Stimulated activated CD8-positive, alpha-beta memory T cell treated with anti-CD3 and anti-CD28 coated beads, Interleukin-12 subunit alpha, Interleukin-12 subunit beta, amount 100 ng/mL, for 4 hours (primary cell): ENCODE results near the gene IL31RA.

ENCODE experiments used
- DNase-seq: peaks from one replicate; pipeline ENCODE4 v3.0.0-alpha.2; 2020; ENCODE audit warnings: low read depth

IL31RA gene

GRCh38 chr5:55902696-55903095, 51.5 kb downstream of the IL31RA start:
- no peak for DNase-seq

GRCh38 chr5:55903121-55903701, 52.1 kb downstream of the IL31RA start:
- peak; percentile 41 for DNase-seq

GRCh38 chr5:55904152-55904551, 53.0 kb downstream of the IL31RA start:
- DNase-seq: no peak

GRCh38 chr5:55905251-55905650, 54.1 kb downstream of the IL31RA start:
- DNase-seq: no peak

- DNase-seq: no peak
These were observed 56.8 kb downstream of the IL31RA start for GRCh38 chr5:55907927-55908326.

- DNase-seq: no peak
These were observed 57.6 kb downstream of the IL31RA start for GRCh38 chr5:55908804-55909203.

GRCh38 chr5:55911784-55912653, 60.9 kb downstream of the IL31RA start:
- no peak for DNase-seq

- DNase-seq: no peak
These were observed 62.6 kb downstream of the IL31RA start for GRCh38 chr5:55913466-55914413.

- DNase-seq: no peak
These were observed 63.8 kb downstream of the IL31RA start for GRCh38 chr5:55914971-55915370.

GRCh38 chr5:55915783-55916182, 64.6 kb downstream of the IL31RA start:
- DNase-seq: no peak

GRCh38 chr5:55916986-55917385, 65.8 kb downstream of the IL31RA start:
- no peak for DNase-seq

GRCh38 chr5:55917402-55918086, 66.4 kb downstream of the IL31RA start:
- DNase-seq: no peak

GRCh38 chr5:55918087-55919035, 67.2 kb downstream of the IL31RA start:
- DNase-seq: no peak

- no peak for DNase-seq
These were observed 68.5 kb downstream of the IL31RA start for GRCh38 chr5:55919625-55920024.

GRCh38 chr5:55920784-55921183, 69.6 kb downstream of the IL31RA start:
- no peak for DNase-seq

GRCh38 chr5:55921617-55922016, 70.5 kb downstream of the IL31RA start:
- DNase-seq: no peak

- no peak for DNase-seq
These were observed 72.1 kb downstream of the IL31RA start for GRCh38 chr5:55923177-55923771.

- DNase-seq: no peak
These were observed 72.8 kb downstream of the IL31RA start for GRCh38 chr5:55923865-55924500.

GRCh38 chr5:55924744-55925143, 73.6 kb downstream of the IL31RA start:
- no peak for DNase-seq

GRCh38 chr5:55925181-55925580, 74.0 kb downstream of the IL31RA start:
- DNase-seq: no peak
